ENCODE data around the gene GLCE.

Gene GLCE

DNA sequence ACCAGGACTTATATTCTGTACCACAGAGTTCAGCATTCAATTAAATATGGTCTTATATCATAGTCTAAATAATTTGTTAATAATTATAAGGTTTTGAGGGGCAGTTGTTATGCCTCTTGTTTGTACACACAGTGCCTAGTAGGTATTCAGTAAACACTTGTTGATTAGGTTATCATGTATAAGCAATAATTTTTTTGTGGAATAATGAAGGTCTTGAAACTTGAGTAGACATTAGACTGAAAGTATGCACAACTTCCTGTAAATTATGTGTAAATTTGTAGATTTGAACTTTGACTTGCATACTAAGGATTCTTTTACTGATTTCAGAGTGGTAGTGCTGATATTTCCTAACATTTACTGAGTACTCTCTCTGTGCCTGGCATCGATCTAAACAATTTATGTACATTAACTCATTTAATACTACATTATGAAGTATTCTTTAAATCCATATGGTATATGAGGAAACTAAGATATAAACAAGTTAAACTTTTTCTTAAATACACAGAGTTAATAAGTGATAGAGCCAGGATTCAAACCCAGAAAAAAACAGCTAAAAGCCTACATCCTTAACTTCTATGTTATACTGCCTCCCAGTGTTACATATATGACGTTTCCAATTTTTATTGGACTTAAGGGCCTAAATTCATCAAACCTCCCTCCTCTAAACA lies 65.1 kb downstream of the GLCE start:
- Histone ChIP-seq H3K27ac (no peak overlapping the region), H3K4me3 (no peak overlapping the region)
- DNase-seq (ENCODE audit: low spot score) = no peak

GRCh38 chr15:69226023-69226355 lies 65.6 kb downstream of the GLCE start:
- DNase-seq (ENCODE audit: low spot score) = no peak
- Histone ChIP-seq H3K27ac (no peak overlapping the region), H3K4me3 (no peak overlapping the region)
- no peak for TF ChIP-seq CTCF (IDR thresholded peaks at IDR 0.05)

More for the DNA sequence above, 65.1 kb downstream of the GLCE start:
- no peak for TF ChIP-seq CTCF (IDR thresholded peaks at IDR 0.05)

DNA sequence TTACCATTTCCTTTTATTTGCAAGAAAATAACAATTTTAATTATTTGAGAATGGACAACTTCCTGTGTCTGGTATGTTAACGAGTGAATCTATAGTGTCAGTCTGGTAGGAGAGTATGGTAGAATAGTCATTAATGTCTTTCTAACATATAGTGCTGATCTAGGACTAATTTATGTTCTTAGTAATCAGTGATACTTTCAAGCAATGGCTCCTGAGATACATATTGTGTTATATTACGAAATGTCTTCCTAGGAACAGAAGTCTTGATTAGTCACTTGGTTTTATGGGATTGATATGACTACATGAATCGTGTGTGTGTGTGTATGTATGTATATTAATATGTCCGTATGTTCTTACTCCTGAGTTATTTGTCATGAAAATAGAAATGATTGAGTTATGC lies 71.7 kb downstream of the GLCE start:
- TF ChIP-seq CTCF (IDR thresholded peaks at IDR 0.05) = no peak
- Histone ChIP-seq H3K27ac (no peak overlapping the region), H3K4me3 (no peak overlapping the region)
- no peak for DNase-seq (ENCODE audit: low spot score)

- no peak overlapping the region for H3K27ac ChIP-seq
- no peak for TF ChIP-seq CTCF (IDR thresholded peaks at IDR 0.05)
- no peak overlapping the region for H3K4me3 ChIP-seq
- DNase-seq (ENCODE audit: low spot score) = no peak
These were observed 72.3 kb downstream of the GLCE start for GRCh38 chr15:69232765-69233164.

- Histone ChIP-seq H3K27ac (no peak overlapping the region), H3K4me3 (no peak overlapping the region)
- no peak for DNase-seq (ENCODE audit: low spot score)
- TF ChIP-seq CTCF (IDR thresholded peaks at IDR 0.05) = no peak
These were observed 74.2 kb downstream of the GLCE start for GRCh38 chr15:69234676-69235075.

GRCh38 chr15:69236505-69236904 lies 76.1 kb downstream of the GLCE start:
- DNase-seq (ENCODE audit: low spot score) = no peak
- Histone ChIP-seq H3K4me3 (no peak overlapping the region), H3K27ac (no peak overlapping the region)
- no peak for TF ChIP-seq CTCF (IDR thresholded peaks at IDR 0.05)

GRCh38 chr15:69237718-69238117 lies 77.3 kb downstream of the GLCE start:
- Histone ChIP-seq H3K4me3 (no peak overlapping the region), H3K27ac (no peak overlapping the region)
- no peak for DNase-seq (ENCODE audit: low spot score)
- TF ChIP-seq CTCF (IDR thresholded peaks at IDR 0.05) = no peak

Data from coronary artery (tissue), 2 donors.